ENCODE measurements around the gene HMCN2. TPM values are rescaled to one million over a fixed set of nuclear protein-coding genes. Genes with fewer than 3 reads are reported as not detected.
A peak's percentile ranks its signal among the peaks of the same experiment; 100 is the strongest.

The HMCN2 gene
- total RNA-seq, 1 experiment from 2014 or later, result not detected

DNA sequence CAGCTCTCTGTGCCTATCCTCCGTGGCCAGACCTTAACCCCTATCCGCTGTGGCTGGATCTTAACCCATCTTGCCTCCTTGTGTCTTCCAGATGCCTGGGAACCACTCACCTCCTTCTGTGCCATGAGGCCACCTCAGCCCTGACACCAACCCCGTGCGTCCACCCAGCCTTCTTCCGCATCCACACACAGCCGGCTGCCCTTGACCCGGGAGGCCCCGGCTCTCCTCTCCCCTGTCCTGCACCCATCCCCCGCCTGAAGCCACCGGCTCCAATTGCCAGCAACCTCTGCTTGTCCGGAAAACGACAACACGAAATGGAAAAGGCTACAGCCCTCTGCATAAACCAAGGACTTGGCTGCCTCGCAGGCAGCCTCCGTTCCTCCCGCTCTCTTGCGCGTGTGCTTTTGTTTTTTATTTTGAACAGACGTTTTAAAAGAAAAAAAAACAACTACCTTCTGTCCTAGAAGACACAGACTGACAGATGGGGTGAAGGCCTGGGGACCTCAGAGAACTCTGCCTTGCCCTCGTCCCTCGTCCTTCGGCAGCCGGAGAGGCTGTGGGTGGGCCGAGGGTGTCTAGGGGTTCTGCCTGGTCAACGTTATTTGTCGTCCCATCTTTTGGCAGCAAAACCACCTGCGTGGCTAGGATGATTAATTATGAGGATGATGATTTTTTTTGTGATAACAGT lies 32.5 kb upstream of the HMCN2 start:
- intact Hi-C loops (cut with micrococcal nuclease), result no loop called here
- H3K27ac Mint-ChIP-seq (ENCODE audit: low read depth, unreplicated experiment), result no peak overlapping the region
- CTCF ChIA-PET, result no interaction called here
- no peak for DNase-seq (ENCODE audit: unreplicated experiment)
- BruUV-seq (replicated peaks), result TSS peak; percentile 45
- peaks cover 5% of the 10 kb centered on the region for H3K36me3 Mint-ChIP-seq (ENCODE audit: insufficient read depth, unreplicated experiment)
- H3K4me3 Mint-ChIP-seq (ENCODE audit: unreplicated experiment), result no peak overlapping the region
- no peaks in the 10 kb centered on the region for H3K9me3 Mint-ChIP-seq (ENCODE audit: unreplicated experiment)
- POLR2A ChIA-PET, result no interaction called here
- no peaks in the 10 kb centered on the region for H3K4me1 Mint-ChIP-seq (ENCODE audit: insufficient read depth, unreplicated experiment)
- no peaks in the 10 kb centered on the region for H3K27me3 Mint-ChIP-seq (ENCODE audit: insufficient read depth, unreplicated experiment)
- TF ChIP-seq, protein P1, sequence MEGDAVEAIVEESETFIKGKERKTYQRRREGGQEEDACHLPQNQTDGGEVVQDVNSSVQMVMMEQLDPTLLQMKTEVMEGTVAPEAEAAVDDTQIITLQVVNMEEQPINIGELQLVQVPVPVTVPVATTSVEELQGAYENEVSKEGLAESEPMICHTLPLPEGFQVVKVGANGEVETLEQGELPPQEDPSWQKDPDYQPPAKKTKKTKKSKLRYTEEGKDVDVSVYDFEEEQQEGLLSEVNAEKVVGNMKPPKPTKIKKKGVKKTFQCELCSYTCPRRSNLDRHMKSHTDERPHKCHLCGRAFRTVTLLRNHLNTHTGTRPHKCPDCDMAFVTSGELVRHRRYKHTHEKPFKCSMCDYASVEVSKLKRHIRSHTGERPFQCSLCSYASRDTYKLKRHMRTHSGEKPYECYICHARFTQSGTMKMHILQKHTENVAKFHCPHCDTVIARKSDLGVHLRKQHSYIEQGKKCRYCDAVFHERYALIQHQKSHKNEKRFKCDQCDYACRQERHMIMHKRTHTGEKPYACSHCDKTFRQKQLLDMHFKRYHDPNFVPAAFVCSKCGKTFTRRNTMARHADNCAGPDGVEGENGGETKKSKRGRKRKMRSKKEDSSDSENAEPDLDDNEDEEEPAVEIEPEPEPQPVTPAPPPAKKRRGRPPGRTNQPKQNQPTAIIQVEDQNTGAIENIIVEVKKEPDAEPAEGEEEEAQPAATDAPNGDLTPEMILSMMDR (IDR thresholded peaks at IDR 0.05; ENCODE audit: unreplicated experiment), result no peak

DNA sequence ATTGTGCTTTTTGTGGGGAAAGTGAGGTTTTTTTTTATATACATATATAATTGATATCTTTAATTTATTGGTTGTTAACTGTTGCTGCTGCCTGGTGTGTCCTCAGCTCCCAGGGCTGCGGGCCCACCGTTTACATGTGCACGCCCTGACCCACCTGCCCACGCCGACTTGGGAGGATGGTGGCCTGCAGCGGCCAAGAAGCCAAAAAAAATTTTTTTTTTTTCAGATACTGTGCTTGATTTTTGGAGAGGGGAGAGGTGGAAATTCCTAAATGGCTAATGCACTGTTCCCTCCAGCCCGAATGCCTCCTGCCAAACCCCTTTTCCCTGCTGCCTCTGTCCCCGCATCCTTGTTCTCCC lies 32.0 kb upstream of the HMCN2 start:
- BruUV-seq (replicated peaks), result no TSS peak
- Mint-ChIP-seq H3K4me3 (ENCODE audit: unreplicated experiment) (no peak overlapping the region), H3K27me3 (ENCODE audit: insufficient read depth, unreplicated experiment) (no peaks in the 10 kb centered on the region), H3K36me3 (ENCODE audit: insufficient read depth, unreplicated experiment) (peaks cover under 1% of the 10 kb centered on the region), H3K9me3 (ENCODE audit: unreplicated experiment) (no peaks in the 10 kb centered on the region), H3K4me1 (ENCODE audit: insufficient read depth, unreplicated experiment) (no peaks in the 10 kb centered on the region), H3K27ac (ENCODE audit: low read depth, unreplicated experiment) (no peak overlapping the region)
- DNase-seq (ENCODE audit: unreplicated experiment), result no peak
- intact Hi-C loops (cut with micrococcal nuclease), result no loop called here
- CTCF ChIA-PET, result no interaction called here
- POLR2A ChIA-PET, result no interaction called here
- TF ChIP-seq, protein P1 (IDR thresholded peaks at IDR 0.05; ENCODE audit: unreplicated experiment), result no peak

DNA sequence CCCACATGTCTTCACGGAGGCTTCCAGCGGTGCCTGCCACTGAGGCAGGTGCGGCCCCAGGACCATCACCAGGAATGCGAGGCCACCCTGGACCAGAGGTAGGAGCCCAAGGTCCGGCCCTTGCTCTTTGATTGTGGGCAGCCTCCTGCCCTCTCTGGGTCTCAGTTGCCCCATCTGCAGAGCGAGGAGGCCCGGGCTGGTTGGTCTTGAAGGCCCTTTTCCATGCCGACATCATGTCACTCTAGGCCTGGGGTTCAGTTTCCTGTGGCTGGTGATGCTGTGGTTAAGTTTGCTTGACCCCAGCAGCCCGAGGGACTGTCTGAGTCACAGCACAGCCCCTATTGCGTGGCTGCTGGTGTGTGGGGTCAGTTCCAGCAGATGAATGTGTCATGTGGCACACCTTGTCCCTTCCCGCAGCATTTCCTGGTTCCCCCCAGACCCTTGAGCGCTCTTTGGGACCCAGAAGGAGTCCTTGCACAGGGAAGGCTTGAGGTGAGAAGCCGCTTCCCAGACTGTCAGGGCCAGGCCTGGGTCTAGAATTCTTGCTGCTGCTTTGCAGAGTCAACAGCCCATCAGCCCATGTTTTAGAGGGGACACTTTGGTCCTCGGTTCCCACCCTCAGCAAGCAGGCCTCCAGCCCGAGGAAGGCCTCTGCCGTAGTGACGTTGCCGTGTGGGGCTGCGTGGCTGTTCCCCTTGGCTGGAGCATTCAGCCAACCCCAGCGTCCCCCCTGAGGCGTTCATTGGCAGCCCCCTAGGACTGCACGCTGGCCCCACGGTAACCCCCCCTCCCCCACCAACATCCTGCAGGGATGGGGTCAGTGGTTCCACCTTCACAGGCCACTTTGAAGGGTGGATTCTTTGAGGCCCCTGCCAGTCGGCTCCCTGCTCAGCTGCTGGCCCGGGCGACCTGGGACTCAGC lies 31.0 kb upstream of the HMCN2 start:
- DNase-seq (ENCODE audit: unreplicated experiment), result no peak
- H3K27ac Mint-ChIP-seq (ENCODE audit: low read depth, unreplicated experiment), result no peak overlapping the region
- no peaks in the 10 kb centered on the region for H3K4me1 Mint-ChIP-seq (ENCODE audit: insufficient read depth, unreplicated experiment)
- no peak overlapping the region for H3K4me3 Mint-ChIP-seq (ENCODE audit: unreplicated experiment)
- CTCF ChIA-PET, result interaction anchor here (1.0 to 2.2 kb wide), 2 partner anchors 32 to 128 kb away, joined by 3 to 19 read pairs; no protein-coding TSS in a partner anchor
- BruUV-seq (replicated peaks), result no TSS peak
- POLR2A ChIA-PET, result no interaction called here
- intact Hi-C loops (cut with micrococcal nuclease), result loop anchor here (5.0 kb wide), 1 partner anchor 347 kb away; no protein-coding TSS in a partner anchor
- H3K27me3 Mint-ChIP-seq (ENCODE audit: insufficient read depth, unreplicated experiment), result no peaks in the 10 kb centered on the region
- H3K9me3 Mint-ChIP-seq (ENCODE audit: unreplicated experiment), result no peaks in the 10 kb centered on the region
- TF ChIP-seq, protein P1 (IDR thresholded peaks at IDR 0.05; ENCODE audit: unreplicated experiment), result no peak
- no peaks in the 10 kb centered on the region for H3K36me3 Mint-ChIP-seq (ENCODE audit: insufficient read depth, unreplicated experiment)
